H1 (cell line): ENCODE data around the gene CPA4. TPM values are rescaled to one million over a fixed set of nuclear protein-coding genes. Genes with fewer than 3 reads are reported as not detected.

Source experiments
- CTCF ChIA-PET: fragments of 300-600 bp; sonication (Branson Sonifier 250); formaldehyde crosslinking; loops from one replicate; lab custom pipeline; 2021; ENCODE audit not compliant: partially characterized antibody; lab: Charles Lee
- POLR2A ChIA-PET: fragments of 300-600 bp; sonication (Branson Sonifier 250); formaldehyde crosslinking; loops from one replicate; lab custom pipeline; 2021; ENCODE audit warnings: inconsistent platforms; ENCODE audit not compliant: partially characterized antibody; lab: Charles Lee
- DNase-seq, 2 experiments: peaks; one replicate each; pipeline versions ENCODE4 v3.0.0 to v3.0.0-alpha.2; 2010 to 2022; ENCODE audit warnings: low spot score in 2 of 2, low read depth in 1 of 2, mixed read lengths in 1 of 2
- FAIRE-seq: peaks from 2 replicates; lab custom pipeline; 2011; peaks lifted over from hg19 to GRCh38; lab: Jason Lieb, UNC
- H2AFZ ChIP-seq: 2 replicates; pipeline ENCODE4 v1.8.1; 2012; ENCODE audit warnings: low read length, inconsistent platforms
- H2AK5ac ChIP-seq: 2 replicates; pipeline ENCODE4 v1.6.1; 2013; ENCODE audit warnings: low read depth, low read length
- H2BK120ac ChIP-seq: replicated peaks from 2 replicates; pipeline ENCODE3; 2013; ENCODE audit warnings: low read depth, low read length, inconsistent platforms
- H2BK12ac ChIP-seq: 2 replicates; pipeline ENCODE4 v1.6.1; 2013; ENCODE audit warnings: low read depth, low read length
- H2BK15ac ChIP-seq: 2 replicates; pipeline ENCODE4 v1.6.1; 2013; ENCODE audit warnings: low read length
- H2BK20ac ChIP-seq: 2 replicates; pipeline ENCODE4 v1.6.1; 2013; ENCODE audit warnings: low read length
- H2BK5ac ChIP-seq: 2 replicates; pipeline ENCODE4 v1.6.1; 2013; ENCODE audit warnings: low read depth, low read length
- H3K14ac ChIP-seq: 2 replicates; pipeline ENCODE4 v1.6.1; 2013; ENCODE audit warnings: inconsistent platforms; ENCODE audit not compliant: insufficient read length
- H3K18ac ChIP-seq: 2 replicates; pipeline ENCODE4 v1.6.1; 2013; ENCODE audit warnings: low read length; ENCODE audit errors: extremely low read depth
- H3K23ac ChIP-seq: 2 replicates; pipeline ENCODE4 v1.6.1; 2013; ENCODE audit warnings: inconsistent platforms; ENCODE audit not compliant: insufficient read length
- H3K23me2 ChIP-seq: 2 replicates; pipeline ENCODE4 v1.6.1; 2013; ENCODE audit warnings: low read depth, low read length
- H3K27ac ChIP-seq: 2 replicates; pipeline ENCODE4 v1.6.1; 2011; ENCODE audit warnings: low read depth, low read length, inconsistent platforms
- H3K27me3 ChIP-seq, 4 experiments: replicated peaks in 1 of 4; 1 replicate in 1 of 4; 2 replicates in 3 of 4; pipeline versions ENCODE4 v1.6.1 to v1.8.1; 2011 to 2013; ENCODE audit warnings: low read length in 3 of 4, mild to moderate bottlenecking in 3 of 4, inconsistent platforms in 2 of 4, mixed read lengths in 2 of 4, moderate library complexity in 1 of 4; ENCODE audit not compliant: control insufficient read depth in 3 of 4, insufficient read depth in 3 of 4; ENCODE audit errors: extremely low read depth in 1 of 4
- H3K36me3 ChIP-seq, 4 experiments: 2 replicates each; pipeline versions ENCODE4 v1.6.1 to v1.8.1; 2011 to 2013; ENCODE audit warnings: mild to moderate bottlenecking in 4 of 4, low read length in 3 of 4, moderate library complexity in 2 of 4, control low read depth in 1 of 4, inconsistent platforms in 1 of 4; ENCODE audit not compliant: insufficient read depth in 4 of 4, control insufficient read depth in 2 of 4
- H3K4ac ChIP-seq: replicated peaks from 2 replicates; pipeline ENCODE3; 2013; ENCODE audit warnings: low read length, low read depth, mixed read lengths, inconsistent platforms; ENCODE audit not compliant: insufficient read length
- H3K4me1 ChIP-seq, 4 experiments: replicated peaks in 1 of 4; 1 replicate in 1 of 4; 2 replicates in 3 of 4; pipeline versions ENCODE4 v1.6.1 to v1.8.1; 2011 to 2013; ENCODE audit warnings: low read length in 3 of 4, inconsistent platforms in 2 of 4, mixed read lengths in 1 of 4; ENCODE audit not compliant: insufficient read depth in 4 of 4, control insufficient read depth in 3 of 4
- H3K4me2 ChIP-seq, 2 experiments: 2 replicates each; pipeline versions ENCODE4 v1.6.1 to v1.8.1; 2011 to 2013; ENCODE audit warnings: low read depth in 2 of 2, low read length in 2 of 2, control low read depth in 1 of 2, inconsistent platforms in 1 of 2, mild to moderate bottlenecking in 1 of 2; ENCODE audit not compliant: insufficient read depth in 1 of 2
- H3K4me3 ChIP-seq, 4 experiments: fragments of 200-600, 300-600 bp in 1 of 4; sonication (generic), shearing (Covaris generic), sonication (Bioruptor Twin) in 1 of 4; 2 replicates each; pipeline versions ENCODE4 v1.5.1 to v1.8.1; 2011 to 2016; ENCODE audit warnings: low read length in 4 of 4, low read depth in 3 of 4, control low read depth in 2 of 4, inconsistent platforms in 2 of 4, mild to moderate bottlenecking in 2 of 4, mixed read lengths in 1 of 4, moderate library complexity in 1 of 4; ENCODE audit not compliant: insufficient read depth in 2 of 4; ENCODE audit errors: extremely low read depth in 1 of 4
- H3K56ac ChIP-seq: replicated peaks from 2 replicates; pipeline ENCODE3; 2013; ENCODE audit warnings: low read depth, mild to moderate bottlenecking, mixed read lengths, low read length, inconsistent platforms; ENCODE audit not compliant: insufficient read length
- H3K79me1 ChIP-seq: 2 replicates; pipeline ENCODE4 v1.6.1; 2013; ENCODE audit warnings: low read depth, low read length, control low read depth
- H3K79me2 ChIP-seq, 2 experiments: 2 replicates each; pipeline versions ENCODE4 v1.6.1 to v1.8.1; 2012 to 2013; ENCODE audit warnings: low read length in 2 of 2, mild to moderate bottlenecking in 2 of 2, inconsistent platforms in 1 of 2; ENCODE audit not compliant: insufficient read depth in 2 of 2, control insufficient read depth in 1 of 2
- H3K9ac ChIP-seq, 4 experiments: replicated peaks in 1 of 4; 1 replicate in 1 of 4; 2 replicates in 3 of 4; pipeline versions ENCODE4 v1.6.1 to v1.8.1; 2011 to 2013; ENCODE audit warnings: low read depth in 3 of 4, low read length in 3 of 4, control low read depth in 2 of 4, mild to moderate bottlenecking in 2 of 4, moderate library complexity in 2 of 4, inconsistent platforms in 1 of 4; ENCODE audit errors: extremely low read depth in 1 of 4
- H3K9me3 ChIP-seq, 2 experiments: 2 replicates each; pipeline versions ENCODE4 v1.6.1 to v1.8.1; 2012 to 2013; ENCODE audit warnings: mild to moderate bottlenecking in 2 of 2, moderate library complexity in 2 of 2, control low read depth in 1 of 2, inconsistent platforms in 1 of 2, low read depth in 1 of 2, low read length in 1 of 2, mixed read lengths in 1 of 2; ENCODE audit not compliant: insufficient read depth in 2 of 2
- H4K20me1 ChIP-seq, 2 experiments: replicated peaks in 1 of 2; 2 replicates each; pipeline versions ENCODE3 to v1.8.1; 2011 to 2013; ENCODE audit warnings: inconsistent platforms in 2 of 2, low read length in 2 of 2, mild to moderate bottlenecking in 1 of 2; ENCODE audit not compliant: insufficient read depth in 2 of 2, control insufficient read depth in 1 of 2
- H4K5ac ChIP-seq: 2 replicates; pipeline ENCODE4 v1.6.1; 2013; ENCODE audit warnings: low read length, low read depth, mixed read lengths, inconsistent platforms; ENCODE audit not compliant: insufficient read length
- H4K8ac ChIP-seq: 2 replicates; pipeline ENCODE4 v1.8.0; 2013; ENCODE audit warnings: mild to moderate bottlenecking, moderate library complexity, low read length, inconsistent platforms; ENCODE audit not compliant: insufficient read depth; ENCODE audit errors: extremely low read depth
- H4K91ac ChIP-seq: replicated peaks from 2 replicates; pipeline ENCODE3; 2013; ENCODE audit warnings: low read length, mixed read lengths, inconsistent platforms; ENCODE audit not compliant: insufficient read length
- CBX8 ChIP-seq: fragments of 300-800, 300-1000 bp; sonication (generic); IDR thresholded peaks from 2 replicates; pipeline ENCODE4 v1.7.1; 2016; ENCODE audit warnings: low read depth, low read length, borderline replicate concordance
- CREB1 ChIP-seq: IDR thresholded peaks from 2 replicates; pipeline ENCODE4 v1.6.1; 2012; ENCODE audit warnings: inconsistent platforms
- EGR1 ChIP-seq: IDR thresholded peaks from 2 replicates; pipeline ENCODE4 v1.6.1; 2011; ENCODE audit warnings: low read depth, low read length, borderline replicate concordance
- GTF2F1 ChIP-seq: IDR thresholded peaks from 2 replicates; pipeline ENCODE4 v1.6.1; 2012; ENCODE audit warnings: low read depth, low read length, improper control_type of control experiment, borderline replicate concordance
- KDM5A ChIP-seq: fragments of 200-600 bp; IDR thresholded peaks from 2 replicates; pipeline ENCODE4 v1.7.1; 2012; ENCODE audit warnings: mild to moderate bottlenecking, low read length, inconsistent platforms, mixed read lengths
- RNF2 ChIP-seq: fragments of 200-900, 300-1000 bp; sonication (generic); IDR thresholded peaks from 2 replicates; pipeline ENCODE4 v1.7.1; 2016; ENCODE audit warnings: borderline replicate concordance, low read depth, mild to moderate bottlenecking, antibody characterized with exemption, low read length; ENCODE audit not compliant: poor library complexity, severe bottlenecking; ENCODE audit errors: missing control alignments
- SIN3A ChIP-seq, 2 experiments: IDR thresholded peaks in 1 of 2; conservative IDR thresholded peaks in 1 of 2; 2 replicates each; pipeline ENCODE4 v1.6.1; 2011 to 2012; ENCODE audit warnings: low read length in 2 of 2, improper control_type of control experiment in 1 of 2, low read depth in 1 of 2, mild to moderate bottlenecking in 1 of 2
- SIRT6 ChIP-seq: IDR thresholded peaks from one replicate; pipeline ENCODE4 v1.7.1; 2012; ENCODE audit warnings: low read length, inconsistent platforms
- SIX5 ChIP-seq: IDR thresholded peaks from 2 replicates; pipeline ENCODE4 v1.6.1; 2011; ENCODE audit warnings: mild to moderate bottlenecking, low read depth, low read length
- SP1 ChIP-seq: IDR thresholded peaks from 2 replicates; pipeline ENCODE4 v1.6.1; 2011; ENCODE audit warnings: low read depth, low read length
- SUZ12 ChIP-seq: fragments of 200-600 bp; sonication (generic); IDR thresholded peaks from 2 replicates; pipeline ENCODE4 v1.6.1; 2012; ENCODE audit warnings: mild to moderate bottlenecking, inconsistent platforms, low read length, moderate library complexity, mixed read lengths
- WGBS, 2 experiments: shearing (Covaris generic) in 1 of 2; methylation state at CpG; one replicate each; pipeline versions ENCODE4 v1.1.6 to v1.1.7; 2013 to 2015; ENCODE audit warnings: low lambda C conversion rate in 2 of 2, mixed read lengths in 2 of 2, inconsistent platforms in 1 of 2, low coverage in 1 of 2, missing lambda C conversion rate in 1 of 2; ENCODE audit not compliant: insufficient replicate concordance in 2 of 2, insufficient coverage in 1 of 2, insufficient read length in 1 of 2; ENCODE audit errors: extremely low coverage in 1 of 2, missing lambda C conversion rate in 1 of 2; 5-methylcytosine and 5-hydroxymethylcytosine counted together
- polyA plus RNA-seq, 7 experiments: library from polyadenylated mRNA; depleted of rRNA in 3 of 7; stranded (reverse) in 5 of 7; unstranded in 2 of 7; fragments of >200 nt in 5 of 7; fragments of 200-250 nt in 2 of 7; gene quantifications; 1 replicate in 5 of 7; 2 replicates in 1 of 7; 4 replicates in 1 of 7; pipeline versions ENCODE4 v1.2.1 to v1.2.3, GENCODE V29; 2011 to 2013; ENCODE audit warnings: missing spikeins in 2 of 7, mixed read lengths in 2 of 7
- total RNA-seq: library from RNA; stranded (reverse); fragmentation: NEBNext Ultra II Directional; extraction: Animal tissue kit (Norgen Biotek cat#: 25700); gene quantifications from 2 replicates; pipeline ENCODE4 v1.2.1, GENCODE V29; 2021
- TF ChIP-seq, protein P1 (sequence below), 3 experiments: IDR thresholded peaks; 1 replicate in 2 of 3; 2 replicates in 1 of 3; pipeline versions ENCODE4 v1.5.1 to v1.6.1; 2011; ENCODE audit warnings: low read length in 3 of 3, mild to moderate bottlenecking in 3 of 3, inconsistent platforms in 2 of 3, low read depth in 1 of 3, moderate library complexity in 1 of 3; ENCODE audit not compliant: insufficient read depth in 1 of 3; ENCODE audit errors: control extremely low read depth in 1 of 3

Gene CPA4
- total and polyA plus RNA-seq, 2 of the 8 experiments (the other 6 are each of a cell fraction or from before 2014, with no cell fraction given) = 0.03 TPM; not detected in 1

DNA sequence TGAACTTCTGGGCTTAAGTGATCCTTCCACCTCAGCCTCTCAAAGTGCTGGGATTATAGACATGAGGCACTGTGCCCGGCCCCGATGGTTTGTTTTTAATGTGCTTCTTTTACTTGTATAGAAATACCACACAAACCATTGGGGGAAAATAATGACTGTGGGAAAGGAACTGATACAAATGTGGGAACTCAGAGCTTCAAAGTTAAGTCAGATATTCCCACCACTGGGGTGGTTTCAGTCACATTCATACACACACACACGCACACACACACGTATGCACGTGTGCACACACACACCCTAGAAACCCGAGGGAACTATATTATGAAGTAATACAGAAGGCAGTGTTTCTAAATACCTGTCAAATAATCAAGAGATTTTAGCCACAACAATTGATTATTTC lies 17.0 kb downstream of the CPA4 start:
- CTCF ChIA-PET = interaction anchor here (1.2 kb wide), 1 partner anchor 11 kb away, joined by 4 read pairs; no protein-coding TSS in a partner anchor
- Histone ChIP-seq H2BK20ac (no peak overlapping the region), H2BK120ac (no peak overlapping the region), H2BK15ac (no peak overlapping the region), H3K56ac (no peak overlapping the region), H2BK5ac (no peak overlapping the region), H3K27me3 (no peaks in the 10 kb centered on the region), H3K23me2 (peaks cover 2% of the 10 kb centered on the region; the same call in 1 of the 2 replicates), H3K18ac (no peak overlapping the region), H2BK12ac (no peak overlapping the region), H3K79me2 (no peaks in the 10 kb centered on the region), H3K9ac (no peak overlapping the region), H3K4ac (no peak overlapping the region), H4K91ac (no peak overlapping the region), H4K20me1 (no peaks in the 10 kb centered on the region), H2AFZ (no peak overlapping the region), H4K8ac (no peak overlapping the region), H3K4me2 (no peak overlapping the region), H3K27ac (no peak overlapping the region), H3K79me1 (no peaks in the 10 kb centered on the region), H3K4me3 (no peak overlapping the region), H3K4me1 (no peaks in the 10 kb centered on the region), H3K23ac (no peak overlapping the region), H3K36me3 (no peaks in the 10 kb centered on the region), H2AK5ac (no peak overlapping the region), H3K14ac (no peak overlapping the region), H4K5ac (no peak overlapping the region), H3K9me3 (peaks cover 0 to 3% of the 10 kb centered on the region in 2 experiments; a peak in 2 of 4 replicates)
- no peak for DNase-seq
- POLR2A ChIA-PET = no interaction called here
- 93% methylated on average over 6 of the region's 6 CpGs; no CpG with 5 or more reads in 1 of the 2 experiments for WGBS, 2 experiments
- FAIRE-seq = no peak
- TF ChIP-seq CBX8 (no peak), SIRT6 (no peak), SIN3A (conservative IDR thresholded peaks at IDR 0.05 in 1 of 2, IDR thresholded peaks at IDR 0.05 in 1 of 2; ENCODE audit: low read depth in 1 of 2, low read length in 2 of 2) (no peak), RNF2 (no peak), KDM5A (no peak), EGR1 (no peak), CREB1 (no peak), SP1 (no peak), SIX5 (no peak), GTF2F1 (no peak), SUZ12 (no peak)
- TF ChIP-seq, protein P1, sequence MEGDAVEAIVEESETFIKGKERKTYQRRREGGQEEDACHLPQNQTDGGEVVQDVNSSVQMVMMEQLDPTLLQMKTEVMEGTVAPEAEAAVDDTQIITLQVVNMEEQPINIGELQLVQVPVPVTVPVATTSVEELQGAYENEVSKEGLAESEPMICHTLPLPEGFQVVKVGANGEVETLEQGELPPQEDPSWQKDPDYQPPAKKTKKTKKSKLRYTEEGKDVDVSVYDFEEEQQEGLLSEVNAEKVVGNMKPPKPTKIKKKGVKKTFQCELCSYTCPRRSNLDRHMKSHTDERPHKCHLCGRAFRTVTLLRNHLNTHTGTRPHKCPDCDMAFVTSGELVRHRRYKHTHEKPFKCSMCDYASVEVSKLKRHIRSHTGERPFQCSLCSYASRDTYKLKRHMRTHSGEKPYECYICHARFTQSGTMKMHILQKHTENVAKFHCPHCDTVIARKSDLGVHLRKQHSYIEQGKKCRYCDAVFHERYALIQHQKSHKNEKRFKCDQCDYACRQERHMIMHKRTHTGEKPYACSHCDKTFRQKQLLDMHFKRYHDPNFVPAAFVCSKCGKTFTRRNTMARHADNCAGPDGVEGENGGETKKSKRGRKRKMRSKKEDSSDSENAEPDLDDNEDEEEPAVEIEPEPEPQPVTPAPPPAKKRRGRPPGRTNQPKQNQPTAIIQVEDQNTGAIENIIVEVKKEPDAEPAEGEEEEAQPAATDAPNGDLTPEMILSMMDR (IDR thresholded peaks at IDR 0.05; ENCODE audit: control extremely low read depth in 1 of 3, insufficient read depth in 1 of 3, low read depth in 1 of 3, low read length in 3 of 3) = no peak
